IPS-20b (cell line): ENCODE measurements around the gene COX7B2.

ENCODE experiments used
- H3K27ac ChIP-seq: one replicate; pipeline ENCODE4 v1.5.1; 2013; ENCODE audit warnings: low read length
- H3K27me3 ChIP-seq: 2 replicates; pipeline ENCODE4 v1.6.1; 2013; ENCODE audit warnings: mild to moderate bottlenecking, low read length, inconsistent platforms; ENCODE audit not compliant: insufficient read depth
- H3K36me3 ChIP-seq: 2 replicates; pipeline ENCODE4 v1.6.1; 2013; ENCODE audit warnings: low read depth, mild to moderate bottlenecking, inconsistent platforms, low read length, moderate library complexity; ENCODE audit not compliant: insufficient read depth
- H3K4me1 ChIP-seq: 2 replicates; pipeline ENCODE4 v1.6.1; 2013; ENCODE audit warnings: mild to moderate bottlenecking, control low read depth, inconsistent platforms, low read length, moderate library complexity; ENCODE audit not compliant: insufficient read depth
- H3K4me3 ChIP-seq: 2 replicates; pipeline ENCODE4 v1.5.1; 2013; ENCODE audit warnings: mild to moderate bottlenecking, low read length, inconsistent platforms
- H3K9ac ChIP-seq: 2 replicates; pipeline ENCODE4 v1.6.1; 2013; ENCODE audit warnings: low read depth, mild to moderate bottlenecking, inconsistent platforms, low read length, moderate library complexity
- H3K9me3 ChIP-seq: 2 replicates; pipeline ENCODE4 v1.6.1; 2013; ENCODE audit warnings: mild to moderate bottlenecking, low read depth, low read length, inconsistent platforms; ENCODE audit not compliant: insufficient read depth

COX7B2 gene

GRCh38 chr4:46830971-46831454 lies 78.0 kb downstream of the COX7B2 start:
- no peaks in the 10 kb centered on the region for H3K9me3 ChIP-seq
- no peak overlapping the region for H3K9ac ChIP-seq
- no peak overlapping the region for H3K27ac ChIP-seq
- H3K36me3 ChIP-seq = no peaks in the 10 kb centered on the region
- no peaks in the 10 kb centered on the region for H3K4me1 ChIP-seq
- no peaks in the 10 kb centered on the region for H3K27me3 ChIP-seq
- no peak overlapping the region for H3K4me3 ChIP-seq

GRCh38 chr4:46820154-46820553 lies 88.9 kb downstream of the COX7B2 start:
- Histone ChIP-seq H3K9me3 (no peaks in the 10 kb centered on the region), H3K27ac (no peak overlapping the region), H3K4me1 (no peaks in the 10 kb centered on the region), H3K4me3 (no peak overlapping the region), H3K27me3 (no peaks in the 10 kb centered on the region), H3K9ac (no peak overlapping the region), H3K36me3 (no peaks in the 10 kb centered on the region)

- no peaks in the 10 kb centered on the region for H3K36me3 ChIP-seq
- H3K4me3 ChIP-seq = no peak overlapping the region
- no peaks in the 10 kb centered on the region for H3K4me1 ChIP-seq
- no peaks in the 10 kb centered on the region for H3K9me3 ChIP-seq
- H3K27me3 ChIP-seq = no peaks in the 10 kb centered on the region
- no peak overlapping the region for H3K9ac ChIP-seq
- H3K27ac ChIP-seq = no peak overlapping the region
Observed at GRCh38 chr4:46819095-46819494, 90.0 kb downstream of the COX7B2 start.

- H3K9me3 ChIP-seq = no peaks in the 10 kb centered on the region
- H3K9ac ChIP-seq = no peak overlapping the region
- no peak overlapping the region for H3K27ac ChIP-seq
- no peak overlapping the region for H3K4me3 ChIP-seq
- no peaks in the 10 kb centered on the region for H3K27me3 ChIP-seq
- no peaks in the 10 kb centered on the region for H3K4me1 ChIP-seq
- H3K36me3 ChIP-seq = no peaks in the 10 kb centered on the region
Observed at GRCh38 chr4:46818604-46819003, 90.4 kb downstream of the COX7B2 start.

- no peaks in the 10 kb centered on the region for H3K4me1 ChIP-seq
- H3K27me3 ChIP-seq = no peaks in the 10 kb centered on the region
- H3K36me3 ChIP-seq = no peaks in the 10 kb centered on the region
- H3K4me3 ChIP-seq = no peak overlapping the region
- H3K9ac ChIP-seq = no peak overlapping the region
- no peaks in the 10 kb centered on the region for H3K9me3 ChIP-seq
- no peak overlapping the region for H3K27ac ChIP-seq
Observed at GRCh38 chr4:46817806-46818205, 91.2 kb downstream of the COX7B2 start.

GRCh38 chr4:46804781-46805413 lies 104.1 kb downstream of the COX7B2 start:
- Histone ChIP-seq H3K4me3 (no peak overlapping the region), H3K9ac (no peak overlapping the region), H3K27me3 (no peaks in the 10 kb centered on the region), H3K9me3 (no peaks in the 10 kb centered on the region), H3K27ac (no peak overlapping the region), H3K36me3 (no peaks in the 10 kb centered on the region), H3K4me1 (no peaks in the 10 kb centered on the region)

- no peak overlapping the region for H3K27ac ChIP-seq
- no peak overlapping the region for H3K4me3 ChIP-seq
- H3K9ac ChIP-seq = no peak overlapping the region
- no peaks in the 10 kb centered on the region for H3K9me3 ChIP-seq
- no peaks in the 10 kb centered on the region for H3K27me3 ChIP-seq
- H3K4me1 ChIP-seq = peaks cover 3% of the 10 kb centered on the region; the same call in 1 of the 2 replicates
- H3K36me3 ChIP-seq = no peaks in the 10 kb centered on the region
Observed at GRCh38 chr4:46793036-46793435, 116.0 kb downstream of the COX7B2 start.

- no peak overlapping the region for H3K4me3 ChIP-seq
- H3K27ac ChIP-seq = no peak overlapping the region
- H3K27me3 ChIP-seq = no peaks in the 10 kb centered on the region
- H3K9me3 ChIP-seq = peaks cover 8% of the 10 kb centered on the region
- H3K4me1 ChIP-seq = no peaks in the 10 kb centered on the region
- no peaks in the 10 kb centered on the region for H3K36me3 ChIP-seq
- no peak overlapping the region for H3K9ac ChIP-seq
Observed at GRCh38 chr4:46781434-46782092, 127.5 kb downstream of the COX7B2 start.

GRCh38 chr4:46765465-46765864 lies 143.6 kb downstream of the COX7B2 start:
- no peaks in the 10 kb centered on the region for H3K4me1 ChIP-seq
- H3K9ac ChIP-seq = no peak overlapping the region
- H3K4me3 ChIP-seq = no peak overlapping the region
- no peaks in the 10 kb centered on the region for H3K9me3 ChIP-seq
- no peaks in the 10 kb centered on the region for H3K36me3 ChIP-seq
- H3K27me3 ChIP-seq = no peaks in the 10 kb centered on the region
- H3K27ac ChIP-seq = no peak overlapping the region

GRCh38 chr4:46730075-46730474 lies 179.0 kb downstream of the COX7B2 start:
- no peak overlapping the region for H3K27ac ChIP-seq
- no peaks in the 10 kb centered on the region for H3K4me1 ChIP-seq
- H3K27me3 ChIP-seq = no peaks in the 10 kb centered on the region
- no peak overlapping the region for H3K9ac ChIP-seq
- no peaks in the 10 kb centered on the region for H3K9me3 ChIP-seq
- no peak overlapping the region for H3K4me3 ChIP-seq
- no peaks in the 10 kb centered on the region for H3K36me3 ChIP-seq

GRCh38 chr4:46720055-46720454 lies 189.0 kb downstream of the COX7B2 start:
- H3K4me3 ChIP-seq = no peak overlapping the region
- no peaks in the 10 kb centered on the region for H3K9me3 ChIP-seq
- H3K27ac ChIP-seq = no peak overlapping the region
- no peaks in the 10 kb centered on the region for H3K27me3 ChIP-seq
- H3K9ac ChIP-seq = no peak overlapping the region
- no peaks in the 10 kb centered on the region for H3K36me3 ChIP-seq
- H3K4me1 ChIP-seq = peaks cover 4% of the 10 kb centered on the region; the same call in 1 of the 2 replicates

- Histone ChIP-seq H3K9me3 (no peaks in the 10 kb centered on the region), H3K36me3 (no peaks in the 10 kb centered on the region), H3K9ac (no peak overlapping the region), H3K27me3 (no peaks in the 10 kb centered on the region), H3K4me1 (peaks cover 4% of the 10 kb centered on the region; the same call in 1 of the 2 replicates), H3K4me3 (no peak overlapping the region), H3K27ac (no peak overlapping the region)
Observed at GRCh38 chr4:46717950-46718349, 191.1 kb downstream of the COX7B2 start.
